ENCODE results near the gene CHSY3. TPM values are rescaled to one million over a fixed set of nuclear protein-coding genes. Genes with fewer than 3 reads are reported as not detected.

CHSY3 gene
- polyA plus RNA-seq, 3 donors = not detected

- no peak for TF ChIP-seq CTCF (IDR thresholded peaks at IDR 0.05)
- Histone ChIP-seq H3K36me3 (replicated peaks in 1 of 2; ENCODE audit: control insufficient read depth in 1 of 2, insufficient read depth in 2 of 2, low read length in 2 of 2) (no peaks in the 10 kb centered on the region), H3K9ac (ENCODE audit: insufficient read depth, low read length, poor library complexity, severe bottlenecking) (no peak overlapping the region), H3K79me2 (ENCODE audit: insufficient read depth, low read length) (no peaks in the 10 kb centered on the region), H4K20me1 (ENCODE audit: insufficient read depth, low read length) (no peaks in the 10 kb centered on the region), H2AFZ (ENCODE audit: insufficient read depth, low read depth, low read length, poor library complexity, severe bottlenecking) (no peak overlapping the region), H3K4me1 (ENCODE audit: control insufficient read depth in 1 of 2, insufficient read depth in 2 of 2, low read length in 2 of 2) (no peaks in the 10 kb centered on the region), H3K4me2 (replicated peaks; ENCODE audit: extremely low read depth, low read length, poor library complexity, severe bottlenecking) (no peak overlapping the region), H3K27me3 (ENCODE audit: control insufficient read depth in 2 of 2, insufficient read depth in 2 of 2, low read length in 2 of 2) (no peaks in the 10 kb centered on the region), H3K4me3 (replicated peaks in 1 of 3; ENCODE audit: low read depth in 2 of 3, low read length in 3 of 3) (no peak overlapping the region), H3K27ac (ENCODE audit: low read depth in 1 of 2, low read length in 2 of 2) (no peak overlapping the region), H3K9me3 (replicated peaks in 1 of 2; ENCODE audit: control insufficient read depth in 1 of 2, insufficient read depth in 1 of 2, low read length in 2 of 2) (no peaks in the 10 kb centered on the region)
- intact Hi-C loops (cut with micrococcal nuclease) = no loop called here
- Mint-ChIP-seq H3K4me1 (no peaks in the 10 kb centered on the region), H3K4me3 (no peak overlapping the region), H3K27ac (no peak overlapping the region), H3K36me3 (no peaks in the 10 kb centered on the region), H3K27me3 (ENCODE audit: low read depth in 3 of 3) (no peaks in the 10 kb centered on the region), H3K9me3 (peaks cover 0 to 2% (median 0%) of the 10 kb centered on the region in 7 donors)
- 100% methylated on average over 1 of the region's 4 CpGs for WGBS (ENCODE audit: insufficient coverage)
- no peak for DNase-seq
Measured at GRCh38 chr5:130168211-130168610, 263.9 kb downstream of the CHSY3 start.

- no peak overlapping the region for H3K4me3 ChIP-seq (replicated peaks in 1 of 3; ENCODE audit: low read depth in 2 of 3, low read length in 3 of 3)
- no peaks in the 10 kb centered on the region for H4K20me1 ChIP-seq (ENCODE audit: insufficient read depth, low read length)
- H2AFZ ChIP-seq (ENCODE audit: insufficient read depth, low read depth, low read length, poor library complexity, severe bottlenecking) = no peak overlapping the region
- H3K27me3 ChIP-seq (ENCODE audit: control insufficient read depth in 2 of 2, insufficient read depth in 2 of 2, low read length in 2 of 2) = no peaks in the 10 kb centered on the region
- H3K4me2 ChIP-seq (replicated peaks; ENCODE audit: extremely low read depth, low read length, poor library complexity, severe bottlenecking) = no peak overlapping the region
- H3K79me2 ChIP-seq (ENCODE audit: insufficient read depth, low read length) = no peaks in the 10 kb centered on the region
- no peak overlapping the region for H3K9ac ChIP-seq (ENCODE audit: insufficient read depth, low read length, poor library complexity, severe bottlenecking)
- Mint-ChIP-seq H3K27ac (no peak overlapping the region), H3K4me3 (no peak overlapping the region), H3K9me3 (peaks cover 0 to 5% (median 0%) of the 10 kb centered on the region in 7 donors), H3K4me1 (no peaks in the 10 kb centered on the region), H3K27me3 (ENCODE audit: low read depth in 3 of 3) (no peaks in the 10 kb centered on the region), H3K36me3 (no peaks in the 10 kb centered on the region)
- H3K27ac ChIP-seq (ENCODE audit: low read depth in 1 of 2, low read length in 2 of 2) = no peak overlapping the region
- no peaks in the 10 kb centered on the region for H3K4me1 ChIP-seq (ENCODE audit: control insufficient read depth in 1 of 2, insufficient read depth in 2 of 2, low read length in 2 of 2)
- H3K9me3 ChIP-seq (replicated peaks in 1 of 2; ENCODE audit: control insufficient read depth in 1 of 2, insufficient read depth in 1 of 2, low read length in 2 of 2) = no peaks in the 10 kb centered on the region
- intact Hi-C loops (cut with micrococcal nuclease) = no loop called here
- DNase-seq = no peak
- TF ChIP-seq CTCF (IDR thresholded peaks at IDR 0.05) = no peak
- H3K36me3 ChIP-seq (replicated peaks in 1 of 2; ENCODE audit: control insufficient read depth in 1 of 2, insufficient read depth in 2 of 2, low read length in 2 of 2) = no peaks in the 10 kb centered on the region
Measured at GRCh38 chr5:130171699-130172098, 267.4 kb downstream of the CHSY3 start.
